Iris pigment epithelial cell (primary cell): ENCODE data around the gene WNT3.
A peak's percentile ranks its signal among the peaks of the same experiment; 100 is the strongest.
"Not testable (repeated sequence)": the region's sequence is repeated elsewhere in the genome, so short reads cannot be mapped to it uniquely, and the experiment has no call there.

Source experiments
- DNase-seq: peaks from one replicate; pipeline ENCODE4 v3.0.0-alpha.2; 2011; ENCODE audit warnings: low read depth

The WNT3 gene

GRCh38 chr17:46813920-46814319 is 4.6 kb downstream of the WNT3 start:
- DNase-seq: no peak

- DNase-seq: no peak
Measured at GRCh38 chr17:46812624-46813318, 5.7 kb downstream of the WNT3 start.

- DNase-seq: peak; percentile 18
Measured at GRCh38 chr17:46811978-46812583, 6.4 kb downstream of the WNT3 start.

GRCh38 chr17:46810837-46811236 is 7.7 kb downstream of the WNT3 start:
- DNase-seq: no peak

- no peak for DNase-seq
Measured at GRCh38 chr17:46809110-46809571, 9.4 kb downstream of the WNT3 start.

GRCh38 chr17:46805771-46806170 is 12.7 kb downstream of the WNT3 start:
- DNase-seq: no peak

- DNase-seq: no peak
Measured at GRCh38 chr17:46803544-46803943, 14.9 kb downstream of the WNT3 start.

GRCh38 chr17:46802800-46803199 is 15.7 kb downstream of the WNT3 start:
- DNase-seq: no peak

GRCh38 chr17:46800573-46800972 is 17.9 kb downstream of the WNT3 start:
- DNase-seq: no peak

GRCh38 chr17:46796956-46797530 is 21.4 kb downstream of the WNT3 start:
- no peak for DNase-seq

- DNase-seq: no peak
Measured at GRCh38 chr17:46796524-46796923, 22.0 kb downstream of the WNT3 start.

- DNase-seq: no peak
Measured at GRCh38 chr17:46796084-46796483, 22.4 kb downstream of the WNT3 start.

- DNase-seq: peak; percentile 27
Measured at GRCh38 chr17:46795379-46795952, 23.0 kb downstream of the WNT3 start.

GRCh38 chr17:46794318-46794717 is 24.2 kb downstream of the WNT3 start:
- DNase-seq: no peak

GRCh38 chr17:46793541-46793940 is 25.0 kb downstream of the WNT3 start:
- no peak for DNase-seq

GRCh38 chr17:46793023-46793422 is 25.5 kb downstream of the WNT3 start:
- not testable (repeated sequence) for DNase-seq

- DNase-seq: no peak
Measured at GRCh38 chr17:46792071-46792470, 26.4 kb downstream of the WNT3 start.

- DNase-seq: no peak
Measured at GRCh38 chr17:46791531-46791930, 27.0 kb downstream of the WNT3 start.

- no peak for DNase-seq
Measured at GRCh38 chr17:46790216-46790615, 28.3 kb downstream of the WNT3 start.

GRCh38 chr17:46789610-46790009 is 28.9 kb downstream of the WNT3 start:
- DNase-seq: no peak

GRCh38 chr17:46788796-46789195 is 29.7 kb downstream of the WNT3 start:
- no peak for DNase-seq

GRCh38 chr17:46788300-46788699 is 30.2 kb downstream of the WNT3 start:
- no peak for DNase-seq

GRCh38 chr17:46787478-46787877 is 31.0 kb downstream of the WNT3 start:
- DNase-seq: no peak
